DOHH2 (cell line): ENCODE data around the gene SCRN1.

Experiments used
- EZH2phosphoT487 ChIP-seq: fragments of 200-600 bp; sonication (generic); IDR thresholded peaks from 2 replicates; pipeline ENCODE4 v1.6.1; 2017; ENCODE audit warnings: borderline replicate concordance, mild to moderate bottlenecking, antibody characterized with exemption, low read length, moderate library complexity, mixed read lengths
- TF ChIP-seq, protein P1 (sequence below): fragments of 200-600 bp; sonication (generic); IDR thresholded peaks from one replicate; pipeline ENCODE4 v1.5.1; 2014; ENCODE audit warnings: antibody characterized with exemption, mild to moderate bottlenecking, low read depth, low read length; ENCODE audit not compliant: poor library complexity, severe bottlenecking

DNA sequence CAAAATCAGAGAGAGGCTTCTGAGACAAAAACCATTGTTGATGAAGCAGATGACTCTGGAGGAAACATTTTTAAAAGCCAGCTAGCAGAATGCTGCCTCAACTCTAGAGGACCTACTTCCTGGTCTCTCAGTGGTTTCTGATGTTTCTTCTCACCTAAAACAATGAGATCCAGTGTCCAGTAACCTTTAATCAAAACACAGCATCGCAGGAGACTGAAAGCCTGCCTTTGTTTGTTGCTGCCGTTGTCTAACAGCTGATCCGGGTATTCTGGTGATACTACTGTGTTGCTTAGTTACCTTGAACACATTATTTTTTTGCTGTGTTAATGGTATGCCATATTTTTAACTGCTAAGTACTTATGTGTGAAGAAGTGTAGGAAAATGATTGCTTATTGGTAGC, 112.4 kb downstream of the SCRN1 start:
- TF ChIP-seq, protein P1, sequence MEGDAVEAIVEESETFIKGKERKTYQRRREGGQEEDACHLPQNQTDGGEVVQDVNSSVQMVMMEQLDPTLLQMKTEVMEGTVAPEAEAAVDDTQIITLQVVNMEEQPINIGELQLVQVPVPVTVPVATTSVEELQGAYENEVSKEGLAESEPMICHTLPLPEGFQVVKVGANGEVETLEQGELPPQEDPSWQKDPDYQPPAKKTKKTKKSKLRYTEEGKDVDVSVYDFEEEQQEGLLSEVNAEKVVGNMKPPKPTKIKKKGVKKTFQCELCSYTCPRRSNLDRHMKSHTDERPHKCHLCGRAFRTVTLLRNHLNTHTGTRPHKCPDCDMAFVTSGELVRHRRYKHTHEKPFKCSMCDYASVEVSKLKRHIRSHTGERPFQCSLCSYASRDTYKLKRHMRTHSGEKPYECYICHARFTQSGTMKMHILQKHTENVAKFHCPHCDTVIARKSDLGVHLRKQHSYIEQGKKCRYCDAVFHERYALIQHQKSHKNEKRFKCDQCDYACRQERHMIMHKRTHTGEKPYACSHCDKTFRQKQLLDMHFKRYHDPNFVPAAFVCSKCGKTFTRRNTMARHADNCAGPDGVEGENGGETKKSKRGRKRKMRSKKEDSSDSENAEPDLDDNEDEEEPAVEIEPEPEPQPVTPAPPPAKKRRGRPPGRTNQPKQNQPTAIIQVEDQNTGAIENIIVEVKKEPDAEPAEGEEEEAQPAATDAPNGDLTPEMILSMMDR: no peak
- no peak for TF ChIP-seq EZH2phosphoT487
